ENCODE data around the gene TRIB2.

TRIB2 gene

GRCh38 chr2:12787891-12788801, 71.4 kb downstream of the TRIB2 start:
- Histone ChIP-seq H4K20me1 (ENCODE audit: insufficient read depth) (no peaks in the 10 kb centered on the region), H3K36me3 (ENCODE audit: insufficient read depth) (no peaks in the 10 kb centered on the region), H3K4me2 (no peak overlapping the region), H2AFZ (ENCODE audit: low read depth) (no peak overlapping the region), H3K4me1 (ENCODE audit: low read depth, poor library complexity, severe bottlenecking) (no peaks in the 10 kb centered on the region), H3K27me3 (ENCODE audit: insufficient read depth, low read depth) (no peaks in the 10 kb centered on the region), H3K4me3 (IDR thresholded peaks at IDR 0.05; ENCODE audit: insufficient read depth, low read depth, low read length) (no peak overlapping the region), H3K27ac (no peak overlapping the region), H3K79me2 (ENCODE audit: insufficient read depth, low read depth) (no peaks in the 10 kb centered on the region), H3K9ac (no peak overlapping the region)
- TF ChIP-seq, protein P1, sequence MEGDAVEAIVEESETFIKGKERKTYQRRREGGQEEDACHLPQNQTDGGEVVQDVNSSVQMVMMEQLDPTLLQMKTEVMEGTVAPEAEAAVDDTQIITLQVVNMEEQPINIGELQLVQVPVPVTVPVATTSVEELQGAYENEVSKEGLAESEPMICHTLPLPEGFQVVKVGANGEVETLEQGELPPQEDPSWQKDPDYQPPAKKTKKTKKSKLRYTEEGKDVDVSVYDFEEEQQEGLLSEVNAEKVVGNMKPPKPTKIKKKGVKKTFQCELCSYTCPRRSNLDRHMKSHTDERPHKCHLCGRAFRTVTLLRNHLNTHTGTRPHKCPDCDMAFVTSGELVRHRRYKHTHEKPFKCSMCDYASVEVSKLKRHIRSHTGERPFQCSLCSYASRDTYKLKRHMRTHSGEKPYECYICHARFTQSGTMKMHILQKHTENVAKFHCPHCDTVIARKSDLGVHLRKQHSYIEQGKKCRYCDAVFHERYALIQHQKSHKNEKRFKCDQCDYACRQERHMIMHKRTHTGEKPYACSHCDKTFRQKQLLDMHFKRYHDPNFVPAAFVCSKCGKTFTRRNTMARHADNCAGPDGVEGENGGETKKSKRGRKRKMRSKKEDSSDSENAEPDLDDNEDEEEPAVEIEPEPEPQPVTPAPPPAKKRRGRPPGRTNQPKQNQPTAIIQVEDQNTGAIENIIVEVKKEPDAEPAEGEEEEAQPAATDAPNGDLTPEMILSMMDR (conservative IDR thresholded peaks at IDR 0.05; ENCODE audit: low read depth, low read length): no peak

DNA sequence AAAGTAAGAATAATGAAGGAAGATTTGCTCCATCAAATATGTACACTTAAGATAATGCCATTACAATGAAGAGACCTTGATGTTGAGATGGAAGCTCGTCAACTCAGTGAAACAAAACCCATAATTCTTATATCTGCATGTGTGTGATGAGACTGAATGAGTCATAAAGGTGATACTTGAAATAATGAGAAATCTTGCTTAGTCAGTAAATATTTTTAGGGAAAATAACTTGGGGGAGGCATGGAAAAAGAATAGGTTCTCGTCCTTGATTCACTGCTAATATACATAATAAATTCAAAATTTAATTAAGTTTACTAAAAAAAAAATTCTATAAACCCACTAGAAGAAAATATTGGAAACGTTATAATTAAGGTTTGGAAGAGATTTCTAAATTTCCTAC, 75.2 kb downstream of the TRIB2 start:
- Histone ChIP-seq H3K36me3 (ENCODE audit: insufficient read depth) (no peaks in the 10 kb centered on the region), H3K79me2 (ENCODE audit: insufficient read depth, low read depth) (no peaks in the 10 kb centered on the region), H3K4me3 (IDR thresholded peaks at IDR 0.05; ENCODE audit: insufficient read depth, low read depth, low read length) (no peak overlapping the region), H3K27me3 (ENCODE audit: insufficient read depth, low read depth) (no peaks in the 10 kb centered on the region), H3K27ac (no peak overlapping the region), H3K9ac (no peak overlapping the region), H3K4me1 (ENCODE audit: low read depth, poor library complexity, severe bottlenecking) (no peaks in the 10 kb centered on the region), H3K4me2 (no peak overlapping the region), H2AFZ (ENCODE audit: low read depth) (no peak overlapping the region), H4K20me1 (ENCODE audit: insufficient read depth) (no peaks in the 10 kb centered on the region)
- TF ChIP-seq, protein P1 (conservative IDR thresholded peaks at IDR 0.05; ENCODE audit: low read depth, low read length): no peak
